Spleen (tissue), 7 donors: ENCODE measurements around the gene SLIT1.

ENCODE experiments used
- CTCF ChIP-seq, 11 experiments: fragments of 200-600 bp in 7 of 11; fragments of 450-650 bp in 4 of 11; sonication (generic) in 4 of 11; IDR thresholded peaks in 8 of 11; conservative IDR thresholded peaks in 3 of 11; 1 replicate in 7 of 11; 2 replicates in 4 of 11; pipeline versions ENCODE4 v1.4.0 to v1.8.0; 2016 to 2021; ENCODE audit warnings: antibody characterized with exemption in 11 of 11, inconsistent platforms in 4 of 11, mild to moderate bottlenecking in 1 of 11
- POLR2AphosphoS5 ChIP-seq, 3 donors: sonication (generic); formaldehyde crosslinking; IDR thresholded peaks; one replicate each; pipeline ENCODE4 v1.5.1; 2017; ENCODE audit warnings: antibody characterized with exemption in 3 of 3
- donor health status: DM: no; HTN: no; CAD: no; lungs with moderate emphysema.
- donor health status: DM: no; HTN: no; CAD: no.
- donor health status: DM: no; HTN: no; CAD: no.

DNA sequence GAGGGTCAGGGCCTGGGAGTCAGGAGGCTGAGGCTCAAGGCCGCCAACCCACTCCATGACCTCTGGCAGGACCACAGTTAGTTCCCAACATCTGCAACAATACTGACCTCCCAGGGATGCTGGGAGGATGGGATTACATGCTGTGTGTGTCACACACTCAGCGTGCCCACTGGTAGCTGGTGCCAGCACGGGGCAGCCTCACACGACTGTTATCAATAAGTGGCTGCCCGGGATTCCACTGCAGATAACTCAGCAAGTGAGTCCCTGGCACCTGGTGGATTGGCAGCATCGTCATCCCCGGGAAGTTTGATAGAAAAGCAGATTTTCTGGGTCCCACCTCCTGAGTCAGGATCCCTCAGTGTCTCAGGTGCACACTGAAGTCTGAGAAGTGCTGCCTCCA is 110.3 kb downstream of the SLIT1 start:
- TF ChIP-seq CTCF (IDR thresholded peaks at IDR 0.05 in 8 of 11, conservative IDR thresholded peaks at IDR 0.05 in 3 of 11) (no peak), POLR2AphosphoS5 (IDR thresholded peaks at IDR 0.05) (no peak)
